Stomach (tissue), 4 donors: ENCODE measurements around the gene PHRF1.

Experiments used
- CTCF ChIP-seq, 7 experiments: fragments of 450-650 bp in 4 of 7; fragments of 200-600 bp in 3 of 7; sonication (generic) in 3 of 7; IDR thresholded peaks; one replicate each; pipeline ENCODE4 v1.5.1; 2016 to 2019; ENCODE audit warnings: antibody characterized with exemption in 7 of 7, control low read depth in 2 of 7, mild to moderate bottlenecking in 1 of 7
- POLR2A ChIP-seq, 4 donors: fragments of 450-650 bp; IDR thresholded peaks; one replicate each; pipeline ENCODE4 v1.6.1; 2016; ENCODE audit warnings: antibody characterized with exemption in 4 of 4, control low read depth in 2 of 4, mild to moderate bottlenecking in 1 of 4, moderate library complexity in 1 of 4

GRCh38 chr11:555227-555779, 21.0 kb upstream of the PHRF1 start:
- TF ChIP-seq POLR2A (IDR thresholded peaks at IDR 0.05) (no peak), CTCF (IDR thresholded peaks at IDR 0.05) (peak in 1 of 7 experiments; percentile 24)
